Muscle of arm (tissue), 14 donors: ENCODE results near the gene RNU6-1. TPM values are rescaled to one million over a fixed set of nuclear protein-coding genes. Genes with fewer than 3 reads are reported as not detected.
A peak's percentile ranks its signal among the peaks of the same experiment; 100 is the strongest.

Experiments used
- DNase-seq: peaks from one replicate; pipeline ENCODE4 v3.0.0-alpha.2; 2013
- long read RNA-seq, 11 donors: transcript quantifications; one replicate each; lab custom pipeline, GENCODE V29; 2026
- polyA plus RNA-seq, 12 donors: library from polyadenylated mRNA; unstranded; fragments of 120-200 nt; gene quantifications; one replicate each; pipeline ENCODE4 v1.2.1, GENCODE V29; 2013; ENCODE audit not compliant: insufficient read length in 12 of 12

Gene RNU6-1
- not detected for polyA plus RNA-seq
- long read RNA-seq, donor 1: 0 reads
- long read RNA-seq, donor 2: 0 reads
- long read RNA-seq, donor 3: 0 reads
- long read RNA-seq, donor 4: 0 reads
- long read RNA-seq, donor 5: 0 reads
- long read RNA-seq, donor 6: 0 reads
- long read RNA-seq, donor 7: 0 reads
- long read RNA-seq, donor 8: 0 reads
- long read RNA-seq, donor 9: 0 reads
- long read RNA-seq, donor 10: 0 reads
- long read RNA-seq, donor 11: 0 reads

GRCh38 chr15:67839929-67840748, at the start of gene RNU6-1:
RNU6-1 (minus strand) TSS chr15:67840045.
- peak; percentile 97 for DNase-seq

GRCh38 chr15:67887776-67888175, 47.9 kb upstream of the RNU6-1 start:
- no peak for DNase-seq

GRCh38 chr15:67885861-67886260, 46.0 kb upstream of the RNU6-1 start:
- DNase-seq: no peak

- DNase-seq: no peak
Observed at GRCh38 chr15:67885175-67885523, 45.3 kb upstream of the RNU6-1 start.

GRCh38 chr15:67884514-67885174, 44.8 kb upstream of the RNU6-1 start:
- DNase-seq: peak; percentile 80

- DNase-seq: no peak
Observed at GRCh38 chr15:67884009-67884408, 44.2 kb upstream of the RNU6-1 start.

GRCh38 chr15:67883234-67883773, 43.5 kb upstream of the RNU6-1 start:
- no peak for DNase-seq

- peak; percentile 15 for DNase-seq
Observed at GRCh38 chr15:67882487-67883233, 42.8 kb upstream of the RNU6-1 start.

- peak; percentile 22 for DNase-seq
Observed at GRCh38 chr15:67880651-67881182, 40.9 kb upstream of the RNU6-1 start.

GRCh38 chr15:67879440-67880129, 39.7 kb upstream of the RNU6-1 start:
- no peak for DNase-seq

GRCh38 chr15:67878712-67879206, 38.9 kb upstream of the RNU6-1 start:
- no peak for DNase-seq

GRCh38 chr15:67873777-67874176, 33.9 kb upstream of the RNU6-1 start:
- no peak for DNase-seq

GRCh38 chr15:67870868-67871408, 31.1 kb upstream of the RNU6-1 start:
- no peak for DNase-seq

GRCh38 chr15:67869701-67870100, 29.9 kb upstream of the RNU6-1 start:
- no peak for DNase-seq

- DNase-seq: no peak
Observed at GRCh38 chr15:67865766-67866165, 25.9 kb upstream of the RNU6-1 start.

GRCh38 chr15:67865331-67865730, 25.5 kb upstream of the RNU6-1 start:
- DNase-seq: no peak

- peak; percentile 83 for DNase-seq
Observed at GRCh38 chr15:67863442-67863987, 23.7 kb upstream of the RNU6-1 start.

GRCh38 chr15:67862750-67863441, 23.1 kb upstream of the RNU6-1 start:
- no peak for DNase-seq

GRCh38 chr15:67861983-67862382, 22.1 kb upstream of the RNU6-1 start:
- DNase-seq: no peak
